ENCODE results near the gene WNT5A.

Gene WNT5A

DNA sequence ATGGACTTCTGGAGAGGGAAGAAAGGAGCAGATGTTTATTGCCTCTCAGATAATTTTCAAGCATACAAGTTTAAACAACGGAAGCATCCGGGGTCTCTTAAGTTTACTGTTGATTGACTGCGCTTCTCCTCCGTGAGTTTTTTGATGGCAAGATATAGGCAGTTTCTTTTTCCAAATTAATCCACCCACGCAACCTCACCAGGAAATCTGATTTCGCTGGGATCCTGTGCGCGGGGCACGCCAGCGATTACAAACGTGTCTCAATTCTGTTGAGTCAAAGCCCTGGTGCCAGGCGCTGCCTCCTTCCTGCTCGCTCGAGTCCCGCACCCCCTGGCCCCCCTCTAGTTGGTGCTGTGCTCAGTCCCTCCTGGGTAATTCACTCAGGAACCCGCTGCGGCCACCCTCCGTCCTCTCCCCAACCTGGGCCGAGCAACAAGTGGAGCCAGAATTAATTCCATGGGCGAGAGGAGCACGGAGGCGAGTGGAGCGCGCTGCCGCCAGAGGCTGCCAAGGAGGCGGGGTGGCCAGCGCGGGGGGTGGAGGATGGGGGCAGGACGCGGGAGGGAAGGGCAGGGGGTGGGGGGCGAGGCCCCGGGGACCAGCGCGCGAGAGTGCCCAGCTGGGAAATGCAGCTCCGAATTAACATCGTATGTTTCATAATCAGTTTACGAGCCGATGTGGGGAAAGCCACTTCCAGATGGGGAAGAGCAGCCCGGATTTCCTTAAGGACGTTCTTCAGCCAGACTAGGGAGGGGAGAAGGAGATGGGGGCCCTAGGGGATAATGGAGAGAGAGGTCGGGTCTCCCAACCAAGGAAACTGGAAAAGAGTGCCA, 6.0 kb downstream of the WNT5A start:
- DNase-seq, result no peak

DNA sequence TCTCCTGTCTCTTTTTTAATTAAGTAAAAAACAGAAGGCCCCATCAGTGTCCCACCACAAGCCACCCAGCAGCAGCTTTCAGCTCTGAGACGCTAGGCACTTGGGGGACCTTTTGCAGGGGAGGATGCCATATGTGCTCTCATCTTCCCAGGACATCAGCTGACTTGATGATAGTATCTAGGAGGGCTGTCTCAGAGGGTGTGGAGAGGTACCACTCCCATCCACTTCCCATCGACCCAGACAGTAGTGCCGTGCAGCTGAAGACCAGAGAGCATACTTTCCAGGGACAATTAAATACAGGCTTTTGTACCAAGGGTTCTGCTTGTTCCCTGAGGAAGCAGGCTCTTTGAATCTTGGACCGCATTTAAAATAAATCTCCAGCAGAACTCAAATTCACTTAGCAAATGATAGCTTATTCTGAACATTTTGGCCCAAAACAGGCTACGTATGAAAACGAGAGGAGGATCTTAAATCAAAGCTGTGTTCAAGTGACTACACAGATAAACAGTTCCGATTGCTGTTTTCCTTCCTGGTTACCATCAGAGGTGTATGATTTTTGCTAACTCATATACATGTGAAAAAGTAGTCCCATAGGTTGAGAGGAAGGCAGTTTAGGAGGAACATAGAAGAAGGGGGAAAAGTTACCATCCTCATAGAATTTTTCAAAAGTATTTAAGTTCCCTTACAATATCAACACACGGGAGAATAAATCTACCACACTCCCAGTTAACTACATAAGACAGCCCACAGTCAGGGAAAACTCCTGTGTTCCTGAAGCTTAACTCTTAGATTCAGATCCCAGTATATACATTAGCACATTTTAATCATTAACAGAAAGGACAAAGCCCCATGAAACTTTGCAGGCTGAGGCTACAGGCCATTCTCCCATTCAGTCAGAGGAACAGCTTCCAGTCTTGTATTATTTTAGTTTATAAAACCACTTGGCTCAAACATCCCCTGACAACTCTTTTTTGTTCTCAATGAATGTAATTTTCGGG, 9.5 kb downstream of the WNT5A start:
- DNase-seq, result no peak

DNA sequence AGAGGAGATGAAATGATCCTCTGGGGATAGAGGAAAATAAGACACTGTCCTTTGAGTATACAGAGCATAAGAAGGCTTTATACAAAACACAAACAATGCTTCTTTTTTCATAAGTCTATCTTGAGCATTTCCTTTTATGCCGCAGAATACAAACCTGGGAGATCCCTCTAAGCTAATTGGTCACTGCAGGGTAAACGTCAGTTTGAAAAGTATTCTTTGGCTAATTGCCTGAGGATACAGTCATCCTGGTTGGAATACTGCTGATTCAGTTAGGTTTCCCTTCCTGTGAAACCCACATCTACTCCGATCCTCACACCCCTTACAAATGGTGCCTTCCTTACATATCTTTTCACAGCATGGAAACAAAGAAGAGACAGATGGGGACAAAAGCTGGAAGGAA, 10.6 kb downstream of the WNT5A start:
- no peak for DNase-seq

- no peak for DNase-seq
Observed at GRCh38 chr3:55474213-55474632, 12.9 kb downstream of the WNT5A start.

- DNase-seq, result no peak
Observed at GRCh38 chr3:55473788-55474187, 13.3 kb downstream of the WNT5A start.

DNA sequence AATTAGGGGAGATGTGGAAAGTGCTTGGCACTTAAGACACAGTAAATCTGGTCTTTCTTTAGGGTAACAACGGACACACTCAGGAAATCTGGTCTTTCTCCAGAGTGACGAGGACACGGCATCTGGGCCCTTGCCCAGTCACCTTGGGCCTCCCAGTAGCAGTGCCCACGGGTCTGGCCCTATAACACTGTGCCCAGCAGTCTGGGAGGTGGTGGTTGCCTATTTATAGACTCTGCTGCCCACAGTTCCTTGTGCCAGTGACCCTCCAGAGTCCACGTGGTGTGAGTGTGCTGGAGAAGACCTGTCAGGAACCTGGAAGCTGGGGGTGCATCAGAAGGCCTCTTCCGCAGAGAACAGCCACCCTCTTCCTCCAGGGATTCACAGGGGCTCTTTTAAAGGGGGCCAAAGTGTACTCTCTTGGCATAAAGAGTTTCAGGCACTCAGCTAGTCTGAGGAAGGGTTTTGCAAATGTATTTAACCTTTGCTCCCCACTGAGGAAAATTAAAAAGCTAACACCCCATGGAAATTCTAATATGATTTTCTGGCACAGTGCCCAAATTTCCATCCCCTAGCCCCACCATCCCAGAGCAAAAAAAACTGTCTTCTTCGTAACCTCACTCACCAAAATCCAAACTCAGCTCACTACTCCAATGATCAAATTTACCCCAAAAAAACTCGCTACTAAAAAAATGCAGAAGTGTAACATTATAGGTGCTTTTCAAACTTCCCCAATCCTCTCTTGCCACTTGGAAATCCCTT, 15.4 kb downstream of the WNT5A start:
- DNase-seq, result no peak

DNA sequence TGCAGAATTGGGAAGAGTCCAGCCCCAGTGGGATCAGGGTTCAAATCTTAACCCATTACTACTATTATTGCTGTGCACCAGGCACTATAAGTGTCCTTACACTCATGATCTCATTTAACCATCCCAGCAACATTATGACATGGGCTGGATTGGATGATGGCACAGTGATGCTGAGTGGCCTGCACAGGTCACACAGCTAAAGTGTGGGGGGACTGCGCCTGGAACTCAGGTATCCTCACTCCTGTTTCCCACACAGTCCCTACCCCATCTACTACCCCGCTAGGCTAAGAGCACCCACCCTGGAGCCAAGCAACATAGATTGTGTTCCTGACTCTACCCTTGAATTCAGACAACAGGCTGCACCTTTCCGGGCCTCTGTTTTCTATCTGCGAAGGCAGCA, 16.0 kb downstream of the WNT5A start:
- DNase-seq, result no peak

- DNase-seq, result no peak
Observed at GRCh38 chr3:55469957-55470526, 17.1 kb downstream of the WNT5A start.

DNA sequence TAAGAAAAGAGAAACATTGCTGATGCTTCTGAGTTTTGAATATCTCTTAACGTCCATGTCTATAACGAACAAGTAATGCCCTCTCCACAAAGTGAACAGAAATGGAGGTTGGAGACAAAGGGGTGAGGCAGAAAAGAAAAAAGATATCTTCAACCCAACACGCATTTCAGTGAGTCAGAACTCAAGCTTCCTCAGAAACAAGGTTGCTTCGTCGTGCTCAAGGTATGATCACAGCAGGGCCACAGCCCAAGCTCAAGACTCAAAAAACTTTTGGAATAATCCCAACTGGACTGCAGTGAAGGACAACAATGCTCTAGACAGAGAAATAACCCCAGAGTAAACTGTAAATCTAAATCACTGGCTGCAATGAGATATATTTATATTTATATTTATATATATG, 18.9 kb downstream of the WNT5A start:
- no peak for DNase-seq

DNA sequence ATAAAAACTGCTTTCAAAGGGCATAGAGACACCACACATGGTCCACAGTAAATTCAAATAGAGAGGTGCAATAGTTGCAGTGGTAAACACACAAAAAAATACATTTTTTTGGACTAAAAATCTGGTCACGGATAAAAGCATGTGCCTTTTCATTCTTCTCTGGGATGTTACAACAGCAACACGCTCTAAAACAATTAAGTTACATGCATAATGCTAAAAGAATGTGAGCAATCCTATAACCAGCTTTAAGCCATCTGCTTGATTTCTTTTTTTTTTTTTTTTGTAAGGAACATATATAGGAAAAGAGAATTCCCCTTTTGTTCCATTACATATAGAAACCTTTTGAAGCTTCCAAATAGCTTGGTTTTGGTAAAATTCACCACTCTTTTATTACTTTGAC, 20.0 kb downstream of the WNT5A start:
- DNase-seq, result no peak

- DNase-seq, result no peak
Observed at GRCh38 chr3:55466526-55466925, 20.6 kb downstream of the WNT5A start.

GRCh38 chr3:55461896-55462295, 25.2 kb downstream of the WNT5A start:
- DNase-seq, result no peak

- no peak for DNase-seq
Observed at GRCh38 chr3:55459838-55460237, 27.3 kb downstream of the WNT5A start.

GRCh38 chr3:55458181-55458790, 28.8 kb downstream of the WNT5A start:
- DNase-seq, result no peak

DNA sequence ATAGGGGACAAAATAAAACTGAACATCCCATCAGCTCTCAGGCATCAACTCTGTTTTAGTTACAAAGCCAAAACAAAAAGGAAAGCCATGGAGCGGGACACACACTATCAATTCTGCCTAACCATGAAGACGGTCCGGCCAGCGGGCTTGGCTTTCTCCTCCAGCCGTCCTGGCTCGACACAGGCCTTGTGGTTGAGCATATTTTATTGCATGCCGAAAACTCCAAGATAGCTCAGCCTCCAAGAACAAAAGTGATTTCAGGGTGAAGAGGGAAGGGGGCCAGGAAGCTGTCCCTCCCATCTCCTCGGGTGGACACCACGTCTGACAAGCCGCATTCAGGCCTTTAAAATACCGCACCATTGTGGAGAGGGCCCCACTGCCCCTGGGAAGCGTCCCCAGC, 31.2 kb downstream of the WNT5A start:
- DNase-seq, result no peak

DNA sequence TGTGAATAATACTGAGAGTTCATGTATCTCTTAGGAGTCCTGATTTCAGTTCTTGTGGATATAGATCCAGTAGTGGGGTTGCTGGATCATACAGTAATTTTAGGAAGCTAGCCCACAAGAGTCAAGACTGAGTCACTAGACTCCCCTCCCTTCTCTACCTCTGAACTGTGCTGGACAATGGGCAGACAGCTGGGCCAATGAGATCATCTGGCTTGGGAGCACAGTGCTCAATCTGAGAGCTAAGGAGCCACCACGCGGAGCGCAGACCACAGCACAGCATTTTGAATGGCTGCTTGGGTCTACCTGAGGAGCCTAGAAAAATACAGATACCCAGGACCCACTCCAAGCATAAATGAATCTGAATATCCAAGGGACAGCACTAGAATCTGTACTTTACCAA, 32.5 kb downstream of the WNT5A start:
- no peak for DNase-seq

DNA sequence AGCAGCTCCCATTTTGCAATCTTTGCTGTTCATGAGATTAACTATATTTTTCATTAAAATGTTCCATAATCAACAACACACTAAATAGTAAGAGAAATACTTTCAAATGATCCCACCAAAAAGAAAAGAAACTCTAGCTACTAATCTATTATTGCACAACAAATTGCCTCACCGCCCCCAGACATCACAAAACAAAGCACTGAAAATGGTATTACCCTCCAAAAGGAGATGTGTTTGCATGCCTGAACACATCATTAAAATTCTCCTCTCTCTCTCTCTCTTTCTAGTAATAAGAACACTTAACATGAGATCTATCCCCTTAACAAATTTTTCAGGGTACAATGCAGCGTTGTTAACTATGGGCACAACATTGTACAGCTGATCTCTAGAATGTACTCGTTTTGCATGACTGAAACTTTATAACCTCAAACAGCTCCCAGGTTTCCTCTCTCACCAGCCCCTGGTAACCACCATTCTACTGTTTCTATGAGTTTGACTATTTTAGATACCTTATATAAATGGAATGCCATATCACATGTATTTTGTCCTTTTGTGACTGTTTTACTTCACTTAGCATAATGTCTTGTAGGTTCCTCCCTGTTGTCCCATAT, 33.1 kb downstream of the WNT5A start:
- no peak for DNase-seq

- DNase-seq, result no peak
Observed at GRCh38 chr3:55452886-55453285, 34.2 kb downstream of the WNT5A start.

DNA sequence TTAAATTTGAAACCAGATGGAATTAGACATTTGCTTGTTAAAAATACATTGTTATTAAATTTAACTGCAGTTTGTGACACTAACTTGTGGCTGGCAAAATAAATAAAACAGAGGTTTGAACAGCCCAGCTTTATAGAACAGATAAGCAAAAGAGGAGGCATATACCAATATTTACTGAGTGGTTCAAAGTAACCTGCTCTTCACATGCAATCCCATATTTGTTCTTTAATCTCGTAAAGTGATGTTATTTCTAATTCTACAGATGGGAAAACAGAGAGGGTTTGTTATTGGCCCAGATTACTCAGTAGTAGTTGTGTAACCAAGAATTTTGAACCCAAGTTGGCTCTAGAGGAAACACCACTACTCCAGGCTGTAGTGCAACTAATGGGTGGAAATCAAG, 37.6 kb downstream of the WNT5A start:
- DNase-seq, result no peak

- no peak for DNase-seq
Observed at GRCh38 chr3:55446850-55447249, 40.3 kb downstream of the WNT5A start.

- DNase-seq, result no peak
Observed at GRCh38 chr3:55445551-55445950, 41.6 kb downstream of the WNT5A start.

- no peak for DNase-seq
Observed at GRCh38 chr3:55443346-55443745, 43.8 kb downstream of the WNT5A start.
